HCT116 (cell line): ENCODE data around the gene THRAP3. TPM values are rescaled to one million over a fixed set of nuclear protein-coding genes. Genes with fewer than 3 reads are reported as not detected.

ENCODE experiments used
- ATAC-seq: fragments of 200-7000 bp; cut with Tn5 transposase; 2 replicates; pipeline ENCODE4 v1.9.1; 2020; ENCODE audit warnings: mild to moderate bottlenecking, moderate library complexity
- BruUV-seq: library from RNA; stranded (reverse); fragments of 400-500 nt; replicated peaks from 2 replicates; lab custom pipeline; 2021; lab: Mats Ljungman, UMichigan
- CTCF ChIA-PET: fragments of 300-600 bp; sonication (Branson Sonifier 250); formaldehyde crosslinking; loops from one replicate; lab custom pipeline; 2021; ENCODE audit warnings: antibody characterized with exemption; lab: Charles Lee
- POLR2A ChIA-PET: fragments of 300-600, 350-600 bp; sonication (Branson Sonifier 250); formaldehyde crosslinking; loops from one replicate; lab custom pipeline; 2021; ENCODE audit warnings: antibody characterized with exemption; lab: Charles Lee
- RAD21 ChIA-PET, 2 experiments: fragments of 300-600 bp; sonication (Branson Sonifier 250); formaldehyde crosslinking; loops; one replicate each; lab custom pipeline; 2023; ENCODE audit warnings: low total read pairs in 2 of 2; ENCODE audit not compliant: uncharacterized antibody in 2 of 2, unreplicated experiment in 2 of 2, low non-redundant PET in 1 of 2; lab: Charles Lee
- DNase-seq: peaks from one replicate; pipeline ENCODE4 v3.0.0-alpha.2; 2010; ENCODE audit warnings: low read depth, low spot score
- H2AFZ ChIP-seq: fragments of 200-600 bp; shearing (Covaris generic), sonication (generic); 2 replicates; pipeline ENCODE4 v1.6.1; 2017; ENCODE audit warnings: low read depth, mixed run types, mixed read lengths, antibody characterized with exemption, low read length; ENCODE audit not compliant: poor library complexity, severe bottlenecking
- H3K27ac ChIP-seq: 2 replicates; pipeline ENCODE4 v1.5.1; 2012; ENCODE audit warnings: low read depth, low read length
- H3K27me3 ChIP-seq: fragments of 200-600 bp; sonication (generic); 2 replicates; pipeline ENCODE4 v1.6.1; 2016; ENCODE audit warnings: mixed run types, low read length, mixed read lengths; ENCODE audit not compliant: insufficient read depth
- H3K36me3 ChIP-seq, 2 experiments: fragments of 200-500 bp in 1 of 2; fragments of 200-600 bp in 1 of 2; sonication (Bioruptor generic) in 1 of 2; sonication (generic) in 1 of 2; 2 replicates each; pipeline versions ENCODE4 v1.5.1 to v1.6.1; 2014 to 2016; ENCODE audit warnings: low read length in 2 of 2, inconsistent platforms in 1 of 2, mixed read lengths in 1 of 2, mixed run types in 1 of 2; ENCODE audit not compliant: insufficient read depth in 2 of 2, control insufficient read depth in 1 of 2
- H3K4me1 ChIP-seq, 2 experiments: fragments of 200-600 bp in 1 of 2; sonication (generic) in 1 of 2; 2 replicates each; pipeline versions ENCODE4 v1.5.1 to v1.6.1; 2012 to 2017; ENCODE audit warnings: low read length in 2 of 2, inconsistent platforms in 1 of 2, mild to moderate bottlenecking in 1 of 2, mixed read lengths in 1 of 2, mixed run types in 1 of 2, moderate library complexity in 1 of 2; ENCODE audit not compliant: insufficient read depth in 2 of 2, control insufficient read depth in 1 of 2
- H3K4me2 ChIP-seq: fragments of 200-600 bp; sonication (generic); 2 replicates; pipeline ENCODE4 v1.6.1; 2017; ENCODE audit warnings: mixed run types, low read length, mixed read lengths
- H3K4me3 ChIP-seq, 2 experiments: fragments of 200-600 bp in 1 of 2; sonication (generic) in 1 of 2; replicated peaks in 1 of 2; 2 replicates each; pipeline ENCODE4 v1.5.1; 2011 to 2016; ENCODE audit warnings: low read length in 2 of 2, control low read depth in 1 of 2, low read depth in 1 of 2, mild to moderate bottlenecking in 1 of 2, mixed read lengths in 1 of 2, mixed run types in 1 of 2
- H3K79me2 ChIP-seq: fragments of 200-600 bp; sonication (generic); 2 replicates; pipeline ENCODE4 v1.6.1; 2017; ENCODE audit warnings: mild to moderate bottlenecking, mixed run types, low read length, moderate library complexity, mixed read lengths; ENCODE audit not compliant: insufficient read depth
- H3K9ac ChIP-seq: fragments of 200-600 bp; sonication (generic); 2 replicates; pipeline ENCODE4 v1.6.1; 2016; ENCODE audit warnings: low read length, mixed read lengths
- H3K9me2 ChIP-seq: fragments of 200-600 bp; sonication (generic), shearing (Covaris generic); 2 replicates; pipeline ENCODE4 v1.6.1; 2017; ENCODE audit warnings: mixed run types, mild to moderate bottlenecking, moderate library complexity; ENCODE audit not compliant: insufficient read depth
- H3K9me3 ChIP-seq, 2 experiments: fragments of 200-500 bp in 1 of 2; fragments of 200-600 bp in 1 of 2; sonication (Bioruptor generic) in 1 of 2; sonication (generic) in 1 of 2; 2 replicates each; pipeline ENCODE4 v1.6.1; 2014 to 2017; ENCODE audit warnings: low read length in 2 of 2, mixed read lengths in 2 of 2, inconsistent platforms in 1 of 2, low read depth in 1 of 2, mild to moderate bottlenecking in 1 of 2, mixed run types in 1 of 2, moderate library complexity in 1 of 2; ENCODE audit not compliant: control insufficient read depth in 1 of 2, insufficient read depth in 1 of 2
- H4K20me1 ChIP-seq: fragments of 200-600 bp; sonication (generic), shearing (Covaris generic); 2 replicates; pipeline ENCODE4 v1.6.1; 2017; ENCODE audit warnings: mixed run types, mild to moderate bottlenecking, moderate library complexity; ENCODE audit not compliant: insufficient read depth
- CEBPB ChIP-seq: IDR thresholded peaks from 2 replicates; pipeline ENCODE4 v1.6.1; 2012; ENCODE audit warnings: low read depth
- CTCF ChIP-seq, 3 experiments: fragments of 200-600 bp in 1 of 3; sonication (generic) in 1 of 3; IDR thresholded peaks in 2 of 3; conservative IDR thresholded peaks in 1 of 3; 2 replicates each; pipeline ENCODE4 v1.5.1; 2012 to 2017; ENCODE audit warnings: low read depth in 2 of 3, low read length in 2 of 3, antibody characterized with exemption in 1 of 3, borderline replicate concordance in 1 of 3, control low read depth in 1 of 3, mild to moderate bottlenecking in 1 of 3, mixed read lengths in 1 of 3, mixed run types in 1 of 3, moderate library complexity in 1 of 3; ENCODE audit not compliant: insufficient read depth in 1 of 3
- ELF1 ChIP-seq: IDR thresholded peaks from 2 replicates; pipeline ENCODE4 v1.6.1; 2012; ENCODE audit warnings: low read depth, borderline replicate concordance
- EZH2 ChIP-seq: fragments of 200-600 bp; sonication (generic); IDR thresholded peaks from 2 replicates; pipeline ENCODE4 v1.6.1; 2017; ENCODE audit warnings: antibody characterized with exemption, mixed run types
- EZH2phosphoT487 ChIP-seq: fragments of 200-600 bp; IDR thresholded peaks from 2 replicates; pipeline ENCODE4 v1.6.1; 2018; ENCODE audit warnings: antibody characterized with exemption, borderline replicate concordance
- POLR2A ChIP-seq: IDR thresholded peaks from 2 replicates; pipeline ENCODE4 v1.7.0; 2011; ENCODE audit warnings: borderline replicate concordance; ENCODE audit not compliant: insufficient read depth, insufficient read length; ENCODE audit errors: extremely low read depth
- POLR2AphosphoS5 ChIP-seq: IDR thresholded peaks from 2 replicates; pipeline ENCODE4 v1.6.1; 2011; ENCODE audit warnings: mild to moderate bottlenecking, low read depth, low read length, moderate library complexity
- REST ChIP-seq: IDR thresholded peaks from 2 replicates; pipeline ENCODE4 v1.6.1; 2012; ENCODE audit warnings: low read depth
- SRF ChIP-seq: IDR thresholded peaks from 2 replicates; pipeline ENCODE4 v1.6.1; 2012; ENCODE audit warnings: low read depth
- intact Hi-C: fragments of 100-400 bp; cut with micrococcal nuclease; formaldehyde crosslinking; loops from 2 replicates; pipeline ENCODE4 v1.10.0; 2022
- total RNA-seq: library from RNA; stranded (reverse); gene quantifications from one replicate; pipeline ENCODE4 v1.2.1, GENCODE V29; 2021; ENCODE audit not compliant: unreplicated experiment

THRAP3 gene
- total RNA-seq, 1 experiment from 2014 or later, result 144 TPM

DNA sequence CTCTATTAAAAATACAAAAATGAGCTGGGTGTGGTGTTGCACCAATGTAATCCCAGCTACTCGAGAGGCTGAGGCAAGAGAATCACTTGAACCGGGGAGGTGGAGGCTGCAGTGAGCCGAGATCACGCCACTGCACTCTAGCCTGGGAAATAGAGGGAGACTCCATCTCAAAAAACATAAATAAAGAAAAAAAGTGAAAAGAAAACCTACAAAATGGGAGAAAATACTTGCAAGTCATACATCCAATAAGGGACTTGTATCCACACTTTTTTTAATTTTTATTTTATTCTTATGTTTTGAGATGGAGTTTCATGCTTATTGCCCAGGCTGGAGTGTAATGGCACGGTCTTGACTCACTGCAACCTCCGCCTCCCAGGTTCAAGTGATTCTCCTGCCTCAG is 52.4 kb downstream of the THRAP3 start:
- intact Hi-C loops, result no loop called here
- ATAC-seq, result no peak
- Histone ChIP-seq H3K9ac (no peak overlapping the region), H3K27me3 (no peaks in the 10 kb centered on the region), H4K20me1 (no peaks in the 10 kb centered on the region), H3K4me3 (no peak overlapping the region), H3K27ac (no peak overlapping the region), H3K9me3 (no peaks in the 10 kb centered on the region), H3K36me3 (peaks cover 10 to 13% of the 10 kb centered on the region in 2 experiments; a peak in 3 of 4 replicates), H3K9me2 (no peaks in the 10 kb centered on the region), H2AFZ (no peak overlapping the region), H3K4me2 (no peak overlapping the region), H3K4me1 (no peaks in the 10 kb centered on the region), H3K79me2 (peaks cover 84% of the 10 kb centered on the region)
- no TSS peak for BruUV-seq
- POLR2A ChIA-PET, result no interaction called here
- TF ChIP-seq CEBPB (no peak), POLR2A (no peak), EZH2phosphoT487 (no peak), POLR2AphosphoS5 (no peak), SRF (no peak), EZH2 (no peak), CTCF (IDR thresholded peaks at IDR 0.05 in 2 of 3, conservative IDR thresholded peaks at IDR 0.05 in 1 of 3; ENCODE audit: borderline replicate concordance in 1 of 3, insufficient read depth in 1 of 3, low read depth in 2 of 3, low read length in 2 of 3) (no peak), REST (no peak), ELF1 (no peak)
- RAD21 ChIA-PET, result no interaction called here
- no peak for DNase-seq
- CTCF ChIA-PET, result no interaction called here
